Myocyte (in vitro differentiated cells): ENCODE measurements around the gene F8. TPM values are rescaled to one million over a fixed set of nuclear protein-coding genes. Genes with fewer than 3 reads are reported as not detected.

Source experiments
- microRNA counts: library from miRNA; unstranded; fragments of <30 nt; microRNA quantifications from one replicate; lab custom pipeline; 2016
- microRNA-seq: library from miRNA; unstranded; fragments of <30 nt; microRNA quantifications from one replicate; pipeline ENCODE4, GENCODE V29; 2016
- total RNA-seq: library from RNA; depleted of rRNA; stranded (reverse); fragments of >200 nt; gene quantifications from 2 replicates; pipeline ENCODE4 v1.2.3, GENCODE V29; 2014

Gene F8
- total RNA-seq, 1 donor from 2014 or later: 4.1 TPM

MicroRNAs within 50 kb of the gene (microRNA counts, 767-probe panel; counts per million panel counts)
- microRNA hsa-miR-1184 (lab: Ali Mortazavi, UCI): not detected

Small RNA genes within 50 kb of the gene (microRNA-seq; reads per million reads assigned to microRNA genes)
- not detected for gene MIR1184-1

Other genes with a start within 250 kb of the F8 start
- 10.6 and 11.2 TPM in 2 replicates for gene MPP1, start 217.2 kb downstream of the F8 start, total RNA-seq
- not detected in 2 replicates for gene SMIM9, start 188.1 kb downstream of the F8 start, total RNA-seq
- 2.4 and 3.7 TPM in 2 replicates for gene F8A1, start 136.4 kb downstream of the F8 start, total RNA-seq
- gene FUNDC2, start 4.1 kb upstream of the F8 start, total RNA-seq: 73.3 and 86.8 TPM in 2 replicates
- 17.4 and 25.2 TPM in 2 replicates for gene CMC4, start 48.4 kb upstream of the F8 start, total RNA-seq
- 0.68 and 1.1 TPM in 2 replicates for gene MTCP1, start 48.4 kb upstream of the F8 start, total RNA-seq
- 8.0 and 9.5 TPM in 2 replicates for gene BRCC3, start 48.8 kb upstream of the F8 start, total RNA-seq
- gene VBP1, start 193.7 kb upstream of the F8 start, total RNA-seq: 80.2 and 80.8 TPM in 2 replicates
- gene RAB39B, start 241.8 kb upstream of the F8 start, total RNA-seq: 0.16 TPM in 1 of 2 replicates, not detected in the other